GM19240 (cell line): ENCODE data around the gene NENF.
"Not testable (repeated sequence)": the region's sequence is repeated elsewhere in the genome, so short reads cannot be mapped to it uniquely, and the experiment has no call there.

Experiments
- DNase-seq: peaks from one replicate; pipeline ENCODE4 v3.0.0; 2011; ENCODE audit warnings: low spot score; ENCODE audit not compliant: insufficient read length

The NENF gene

DNA sequence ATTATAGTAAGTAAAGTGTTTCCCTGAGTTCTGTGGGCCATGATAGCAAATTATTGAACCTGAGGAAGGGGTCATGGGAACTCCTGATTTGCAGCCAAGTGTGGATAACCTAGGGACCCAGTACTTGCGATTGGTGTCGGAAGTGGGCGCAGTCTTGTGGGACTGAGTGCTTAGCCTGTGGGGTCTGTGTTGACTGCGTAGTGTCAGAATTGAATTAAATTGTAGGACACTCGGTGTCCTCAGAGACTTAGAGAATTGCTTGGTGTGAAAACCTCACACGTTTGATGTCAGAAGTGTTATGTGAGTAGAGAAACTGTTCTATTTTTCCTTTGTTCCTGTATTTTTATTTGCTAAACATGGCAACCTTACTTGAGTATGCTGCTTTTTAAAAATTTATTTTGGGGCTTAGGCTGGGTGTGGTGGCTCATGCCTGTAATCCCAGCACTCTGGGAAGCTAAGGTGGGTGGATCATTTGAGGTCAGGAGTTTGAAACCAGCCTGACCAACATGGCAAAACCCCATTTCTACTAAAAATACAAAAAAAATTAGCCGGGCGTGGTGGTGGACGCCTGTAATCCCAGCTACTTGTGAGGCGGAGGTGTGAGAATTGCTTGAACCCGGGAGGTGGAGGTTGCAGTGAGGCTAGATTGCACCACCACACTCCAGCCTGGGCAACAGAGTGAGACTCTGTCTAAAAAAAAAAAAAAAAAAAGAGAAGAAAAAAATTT lies 48.2 kb downstream of the NENF start:
- DNase-seq, result not testable (repeated sequence)

DNA sequence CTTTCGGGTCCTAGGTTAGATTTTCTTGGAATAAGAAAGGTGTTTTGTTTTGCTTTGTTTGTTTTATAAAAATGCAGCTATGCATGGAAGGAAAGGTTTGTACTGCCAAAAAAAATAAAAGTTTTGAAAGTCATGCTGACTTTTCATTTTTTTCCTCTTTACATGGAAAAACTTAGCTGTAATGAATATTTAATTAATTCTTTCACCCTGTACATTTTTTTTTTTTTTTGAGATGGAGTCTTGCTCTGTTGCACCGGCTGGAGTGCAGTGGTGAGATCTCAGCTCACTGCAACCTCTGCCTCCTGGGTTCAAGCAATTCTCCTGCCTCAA lies 48.7 kb downstream of the NENF start:
- DNase-seq, result no peak

DNA sequence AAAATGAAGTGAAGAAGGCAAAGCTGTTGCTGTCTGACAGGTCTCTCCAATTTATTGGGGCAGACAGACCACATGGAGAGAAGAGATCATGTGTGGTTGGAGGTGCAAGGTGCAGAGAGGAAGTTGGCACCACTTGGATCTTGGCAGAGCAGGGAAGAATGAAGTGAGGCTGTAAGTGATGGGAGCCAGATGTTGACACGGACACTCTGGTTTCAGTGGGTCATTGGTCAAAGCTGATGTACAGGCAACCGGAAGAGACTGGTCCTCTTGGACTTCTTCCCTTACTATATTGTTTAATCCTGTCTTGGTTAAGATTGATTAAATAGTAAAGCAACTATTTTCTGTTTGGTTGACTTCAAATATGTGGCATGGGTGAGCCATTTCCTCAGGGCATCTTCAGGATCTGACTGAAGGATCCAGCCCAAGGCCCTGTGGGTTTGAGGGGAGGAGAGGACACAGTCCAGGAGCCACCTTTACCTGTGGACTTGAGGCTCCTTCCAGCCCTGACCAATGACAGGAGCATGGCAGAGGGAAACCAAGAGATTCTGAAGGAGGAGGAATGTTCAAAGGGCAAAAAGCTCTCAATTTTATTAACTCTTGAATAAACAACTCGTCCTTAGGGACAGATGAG lies 49.4 kb downstream of the NENF start:
- no peak for DNase-seq

DNA sequence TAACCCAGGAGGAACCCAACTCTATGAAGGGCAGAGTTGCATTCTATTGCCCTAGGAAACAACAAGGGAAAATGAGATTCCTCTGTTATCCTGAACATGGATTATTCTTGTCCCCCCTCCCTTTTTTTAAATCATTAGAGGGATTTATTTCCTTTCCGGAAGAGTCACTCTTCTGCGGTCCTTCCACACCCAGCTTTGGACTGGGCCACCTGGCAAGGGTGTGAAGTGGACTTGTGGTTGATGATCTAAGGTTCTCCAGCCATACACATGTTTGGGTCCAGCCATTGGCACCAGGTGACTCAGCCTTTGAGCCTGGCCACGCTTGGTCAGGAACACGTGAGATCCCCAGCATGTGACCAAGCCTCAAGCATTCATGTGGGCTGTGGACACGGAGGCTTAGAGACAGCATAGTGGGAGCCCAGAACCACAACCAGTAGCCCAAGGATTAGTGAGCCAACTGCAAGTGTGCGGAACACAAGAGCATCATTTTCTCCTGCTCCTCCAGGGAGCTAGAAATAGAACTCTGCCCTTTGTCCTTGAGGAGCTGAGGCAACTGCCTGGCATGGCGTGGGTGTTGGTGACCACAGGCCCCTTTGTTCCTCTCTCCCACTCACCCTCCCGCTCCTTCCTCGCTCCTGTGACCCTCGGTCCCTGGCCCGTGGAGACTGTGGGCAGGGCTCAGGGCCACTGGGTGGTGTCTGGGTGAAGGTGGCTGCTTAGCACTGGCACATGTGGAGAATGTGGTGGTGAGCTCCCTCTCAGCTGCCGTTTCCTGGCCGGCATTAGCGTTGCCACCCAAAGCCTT lies 50.1 kb downstream of the NENF start:
- DNase-seq, result no peak

DNA sequence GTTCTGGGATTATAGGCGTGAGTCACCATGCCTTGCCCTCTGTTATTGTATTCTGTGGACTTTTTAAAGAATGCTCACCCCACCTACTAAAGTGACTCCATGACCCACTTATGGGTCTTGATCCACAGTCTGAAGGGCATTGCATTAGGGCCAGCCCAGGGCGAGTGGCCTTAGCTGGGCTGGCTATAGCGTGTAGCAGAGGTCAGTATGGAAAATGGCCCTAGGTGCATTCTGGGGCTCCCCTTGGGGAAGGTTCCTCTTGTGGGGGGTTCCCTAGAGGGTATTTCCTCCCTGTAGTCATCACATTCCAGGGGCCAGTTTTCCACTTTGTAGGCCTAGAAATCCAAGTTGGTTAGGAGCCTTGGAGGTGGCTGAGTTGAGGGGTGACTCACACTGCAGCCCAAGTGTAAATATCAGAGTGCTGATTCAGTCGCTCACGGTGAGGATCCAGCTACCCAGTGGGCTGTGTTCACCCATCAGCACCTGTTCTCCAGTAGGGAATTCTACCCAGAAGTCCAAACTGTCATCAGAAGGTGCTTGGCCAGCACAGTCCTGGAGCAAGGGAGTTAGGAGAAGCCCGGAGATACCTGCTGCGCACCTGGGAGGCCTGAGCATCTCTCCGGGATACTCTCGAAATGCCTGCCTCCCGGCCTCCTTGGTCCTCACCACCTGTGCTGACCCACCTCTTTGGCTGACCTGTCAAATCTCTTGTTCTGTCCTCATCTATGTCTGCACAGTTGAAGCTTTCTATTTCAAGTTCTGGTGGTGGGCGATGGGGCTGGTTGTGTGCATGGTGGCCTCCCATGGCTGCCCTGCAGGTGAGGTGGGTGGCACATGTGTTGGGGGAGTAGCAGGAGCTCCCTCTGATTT lies 52.2 kb downstream of the NENF start:
- DNase-seq, result no peak

DNA sequence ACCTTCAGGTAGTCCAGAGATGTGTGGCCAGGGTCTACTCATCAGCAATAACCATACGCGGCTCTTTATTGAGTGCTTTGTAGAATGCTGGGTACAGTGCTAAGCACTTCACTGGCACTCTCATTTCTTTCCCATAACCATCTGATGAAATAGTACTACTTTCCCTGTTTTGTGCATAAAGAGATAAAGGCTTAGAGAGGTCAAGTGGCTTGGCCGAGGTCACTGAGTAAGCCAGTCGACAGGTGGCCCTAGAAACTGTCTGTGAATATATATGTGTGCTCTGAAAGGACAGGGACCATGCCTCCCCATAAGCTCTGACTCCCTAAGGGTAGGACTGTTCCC lies 52.8 kb downstream of the NENF start:
- DNase-seq, result no peak

DNA sequence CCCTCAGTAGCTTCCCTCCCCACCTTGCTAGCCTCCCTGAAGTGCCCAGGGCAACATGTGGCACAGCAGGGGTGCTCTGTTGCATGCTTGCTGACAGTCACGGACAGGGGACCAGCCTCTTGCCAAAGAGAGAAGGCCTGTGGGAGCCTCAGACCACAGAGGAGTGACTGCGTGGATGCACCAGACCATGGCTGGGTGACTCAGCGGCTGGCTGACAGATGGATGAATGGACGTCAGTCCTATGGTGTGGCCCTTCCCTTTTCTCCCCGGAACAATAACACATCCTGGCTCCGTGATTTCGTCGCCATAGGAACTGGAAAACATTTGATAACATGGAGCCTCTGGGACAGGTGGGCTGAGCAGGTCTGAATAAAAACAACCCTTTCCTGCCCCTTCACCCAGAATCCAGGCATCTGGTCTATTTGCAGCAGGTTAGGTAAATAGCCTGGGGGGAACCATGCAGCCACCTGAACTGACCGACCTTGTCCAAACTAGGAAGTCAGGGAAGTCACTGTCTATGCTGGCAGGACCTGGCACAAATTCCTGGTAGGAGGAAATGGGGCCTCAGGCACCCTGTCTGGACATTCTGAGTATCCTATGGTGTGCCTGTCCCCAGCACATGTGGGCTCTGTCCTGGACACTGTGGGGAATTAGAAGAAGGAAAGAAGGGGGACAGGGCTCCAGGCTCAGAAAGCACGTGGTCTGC lies 53.3 kb downstream of the NENF start:
- DNase-seq, result no peak

DNA sequence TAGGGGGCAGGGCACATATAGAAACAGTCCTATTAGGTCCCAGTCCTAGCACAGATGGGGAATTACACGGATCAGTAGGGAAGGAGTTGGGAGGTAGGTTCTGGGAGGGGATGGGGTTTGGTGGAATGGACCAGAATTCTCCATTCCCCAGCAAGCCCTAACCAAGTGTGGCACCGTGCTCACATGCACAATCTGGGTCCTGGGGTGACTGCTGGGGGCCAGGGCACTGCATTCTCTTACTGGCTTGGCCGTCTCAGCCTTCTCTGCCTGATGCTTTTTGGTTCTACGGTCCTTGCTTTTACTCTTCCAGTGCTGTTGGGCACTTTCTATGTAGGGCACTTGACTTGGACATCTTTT lies 53.9 kb downstream of the NENF start:
- no peak for DNase-seq

DNA sequence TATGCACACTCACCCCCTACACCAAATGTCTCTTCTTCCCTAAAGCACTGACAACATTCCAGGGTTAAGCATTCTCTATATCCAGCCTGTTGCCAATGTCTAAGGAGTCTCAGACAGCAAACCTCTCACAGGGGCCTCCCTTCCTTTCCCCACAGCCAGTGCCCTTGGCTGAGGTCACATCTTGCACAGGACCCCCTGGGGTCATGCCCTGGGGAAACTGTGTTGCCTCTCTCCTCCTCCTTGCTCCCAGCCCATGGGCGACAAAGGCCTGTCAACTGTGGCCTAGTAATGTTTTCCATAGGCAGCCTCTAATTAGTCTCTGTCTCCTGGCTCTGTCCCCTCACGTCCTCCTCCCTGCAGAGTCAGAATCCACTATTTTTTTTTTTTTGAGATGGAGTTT lies 54.6 kb downstream of the NENF start:
- no peak for DNase-seq

DNA sequence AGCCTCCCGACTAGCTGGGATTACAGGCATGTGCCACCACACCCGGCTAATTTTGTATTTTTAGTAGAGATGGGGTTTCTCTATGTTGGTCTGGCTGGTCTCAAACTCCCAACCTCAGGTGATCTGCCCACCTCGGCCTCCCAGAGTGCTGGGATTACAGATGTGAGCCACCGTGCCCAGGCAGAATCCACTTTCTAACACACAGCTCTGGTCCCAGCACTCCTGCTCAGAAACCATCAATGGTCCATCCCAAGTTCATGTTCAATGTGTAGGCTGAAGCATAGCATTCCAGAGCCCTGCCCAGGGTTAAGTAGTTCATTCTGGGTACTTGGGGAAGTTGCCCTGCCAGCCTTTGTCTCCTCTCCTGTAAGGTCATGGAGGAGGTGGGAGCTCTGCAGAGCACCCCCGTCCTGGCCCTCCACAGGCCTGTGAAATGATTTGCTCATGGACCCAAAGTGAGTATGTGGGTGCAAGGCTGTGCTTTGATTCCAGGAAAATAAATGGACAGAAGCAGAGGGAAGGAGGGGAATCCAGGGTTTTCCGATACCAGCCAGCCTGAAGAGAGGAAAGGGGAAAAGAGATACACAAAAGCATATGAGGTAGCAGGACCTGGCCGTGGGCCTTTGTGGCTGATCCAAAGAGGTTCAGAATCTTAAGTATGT lies 55.2 kb downstream of the NENF start:
- no peak for DNase-seq

DNA sequence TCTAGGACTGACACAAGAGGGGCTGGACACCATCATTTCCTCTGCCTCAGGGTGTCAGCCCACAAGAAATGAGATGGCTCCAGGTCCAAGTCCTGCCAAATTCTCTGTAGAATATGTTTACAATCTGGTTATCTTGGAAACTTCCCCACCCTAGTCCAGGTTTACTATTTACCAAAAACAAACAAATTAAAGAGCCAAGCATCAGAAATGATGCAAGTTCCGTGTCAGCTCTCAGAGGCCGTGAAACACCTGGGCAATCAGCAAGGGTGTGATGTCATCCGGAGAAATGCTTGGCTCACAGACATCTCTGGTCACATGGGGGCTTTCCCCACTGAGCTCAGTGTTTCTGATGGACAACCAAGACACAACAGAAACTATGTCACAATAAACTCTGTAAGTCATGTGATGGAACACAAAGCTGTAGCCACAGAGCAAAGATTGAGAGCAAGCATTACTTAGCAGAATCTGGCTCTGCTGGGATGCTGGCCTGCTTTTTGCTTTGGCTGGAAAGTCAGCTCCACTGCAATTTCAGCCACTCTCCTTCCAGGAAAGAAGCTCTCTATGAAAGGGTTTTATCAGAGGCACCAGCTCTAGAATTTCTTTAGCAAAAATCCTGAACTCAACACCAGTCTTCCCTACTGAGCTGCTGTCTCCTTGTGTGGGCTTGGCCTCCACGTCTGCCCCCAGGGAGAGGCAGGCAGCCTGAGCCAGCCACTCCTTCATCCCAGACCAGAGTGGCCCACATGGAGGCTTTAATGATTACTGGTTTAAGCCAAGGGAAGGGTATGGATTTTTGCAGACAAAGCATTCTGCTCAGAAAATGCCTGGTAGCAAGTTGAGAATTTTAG lies 55.9 kb downstream of the NENF start:
- no peak for DNase-seq

DNA sequence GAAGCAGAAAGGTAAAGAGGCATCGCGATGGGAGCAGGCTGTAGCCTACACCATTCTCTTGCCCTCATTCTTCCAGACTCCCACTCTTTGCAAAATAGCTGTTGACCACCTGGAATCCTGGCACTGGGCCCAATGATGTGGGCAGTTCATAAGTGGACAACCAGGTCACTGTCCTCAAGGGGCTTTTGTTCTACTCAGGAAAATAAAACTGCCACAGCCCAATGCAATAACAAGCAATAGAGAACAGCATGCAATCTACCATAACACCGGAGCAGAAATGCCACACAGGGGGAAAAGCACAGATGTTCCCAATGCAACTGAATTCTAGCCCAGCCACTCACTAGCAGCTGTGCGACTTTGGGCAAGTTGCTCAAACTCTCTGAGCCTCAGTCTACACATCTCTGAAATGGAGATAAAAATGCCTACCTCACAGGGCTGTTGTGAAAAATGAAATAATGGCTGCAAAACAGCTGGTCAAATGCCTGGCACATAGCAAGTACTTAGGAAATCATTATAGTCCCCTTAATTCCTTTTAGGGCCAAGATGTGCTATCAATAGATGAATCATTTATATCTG lies 56.7 kb downstream of the NENF start:
- no peak for DNase-seq

DNA sequence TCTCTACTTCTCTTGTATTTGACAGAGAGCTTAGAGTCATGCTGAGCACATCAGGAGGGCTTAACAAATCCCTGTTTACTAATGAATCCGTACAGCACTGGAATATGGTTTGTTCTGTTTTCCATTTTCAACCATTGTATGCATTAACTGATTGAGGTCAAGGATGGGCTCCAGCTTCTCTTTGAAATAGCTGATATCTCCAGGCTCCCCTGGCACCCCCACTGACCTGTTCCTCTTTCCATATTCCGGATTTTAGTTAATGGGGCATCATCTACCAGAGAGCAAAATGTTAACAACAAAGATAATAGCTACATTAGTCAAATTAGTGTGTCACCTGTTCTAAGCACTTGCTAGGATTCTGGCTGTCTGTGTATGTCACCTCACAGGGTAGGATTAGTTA lies 57.6 kb downstream of the NENF start:
- no peak for DNase-seq

DNA sequence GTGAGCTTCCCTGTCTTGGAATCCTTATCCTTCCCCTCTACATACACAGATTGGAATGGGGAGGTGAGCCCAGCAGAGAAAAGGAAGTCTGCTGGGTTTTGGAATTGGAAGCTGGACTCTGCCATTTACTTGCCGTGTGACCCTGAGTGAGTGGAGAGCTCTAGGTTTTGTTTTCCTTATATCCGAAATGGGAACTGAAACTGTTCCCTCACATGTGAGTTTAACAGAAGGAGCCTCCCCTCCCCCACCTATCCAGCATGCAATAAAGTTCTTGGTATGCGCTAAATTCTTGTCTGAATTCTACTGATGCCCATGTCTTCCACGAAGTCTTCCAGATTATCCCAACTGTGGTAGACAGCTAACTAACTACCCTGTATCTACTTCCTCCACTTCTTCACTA lies 58.7 kb downstream of the NENF start:
- DNase-seq, result no peak
